ENCODE results near the gene PANK3. TPM values are rescaled to one million over a fixed set of nuclear protein-coding genes. Genes with fewer than 3 reads are reported as not detected.

PANK3 gene
- total RNA-seq, 1 experiment from 2014 or later: 82.6 TPM

- no peaks in the 10 kb centered on the region for H3K9me3 Mint-ChIP-seq
- H3K4ac ChIP-seq (ENCODE audit: low read depth, low read length): no peak overlapping the region
Measured at GRCh38 chr5:168598639-168599038, 19.5 kb upstream of the PANK3 start.

More at GRCh38 chr5:168598639-168599038, 19.5 kb upstream of the PANK3 start:
- Histone ChIP-seq H3K27ac (ENCODE audit: insufficient read length, low read depth, low read length) (no peak overlapping the region), H3K56ac (ENCODE audit: insufficient read length, low read depth, low read length) (no peak overlapping the region), H3K14ac (ENCODE audit: insufficient read depth, low read length) (no peak overlapping the region), H2BK12ac (ENCODE audit: insufficient read length, low read depth, low read length) (no peak overlapping the region), H3K4me2 (ENCODE audit: insufficient read depth, insufficient read length, low read length) (no peak overlapping the region), H2AK5ac (ENCODE audit: insufficient read length, low read length) (no peak overlapping the region), H3K9ac (ENCODE audit: extremely low read depth, insufficient read length, low read length) (no peak overlapping the region), H2BK120ac (ENCODE audit: low read depth, low read length, poor library complexity, severe bottlenecking) (no peak overlapping the region), H4K20me1 (ENCODE audit: control insufficient read depth, insufficient read depth, insufficient read length) (no peaks in the 10 kb centered on the region), H2BK20ac (ENCODE audit: low read depth, low read length, poor library complexity, severe bottlenecking) (no peak overlapping the region), H2BK15ac (ENCODE audit: low read depth, low read length) (no peak overlapping the region), H4K91ac (ENCODE audit: insufficient read length, low read depth, low read length) (no peak overlapping the region), H2AFZ (ENCODE audit: low read length) (no peak overlapping the region), H3K23me2 (ENCODE audit: insufficient read length, low read depth, low read length, poor library complexity, severe bottlenecking) (no peaks in the 10 kb centered on the region), H3K79me1 (ENCODE audit: insufficient read depth, low read depth, low read length, poor library complexity, severe bottlenecking) (no peaks in the 10 kb centered on the region), H3K4me1 (ENCODE audit: insufficient read depth, low read length) (no peaks in the 10 kb centered on the region; the same call in 1 of the 2 replicates), H4K8ac (replicated peaks; ENCODE audit: insufficient read length, low read depth, low read length) (no peak overlapping the region), H3K18ac (ENCODE audit: insufficient read length, low read depth, low read length) (no peak overlapping the region), H3K9me3 (ENCODE audit: control insufficient read depth, low read depth, low read length) (no peaks in the 10 kb centered on the region), H3T11ph (ENCODE audit: low read length) (no peak overlapping the region), H2BK5ac (ENCODE audit: insufficient read length, low read length) (no peak overlapping the region), H3K27me3 (ENCODE audit: insufficient read depth, low read length) (no peaks in the 10 kb centered on the region), H3K79me2 (ENCODE audit: insufficient read depth, low read length) (no peaks in the 10 kb centered on the region), H4K5ac (ENCODE audit: insufficient read length, low read depth, low read length) (no peak overlapping the region), H3K23ac (ENCODE audit: insufficient read length, low read depth, low read length) (no peak overlapping the region)
- Mint-ChIP-seq H3K4me1 (peaks cover 6 to 8% of the 10 kb centered on the region in 2 experiments), H3K4me3 (no peak overlapping the region), H3K27ac (no peak overlapping the region), H3K27me3 (ENCODE audit: low read depth) (peaks cover 46% of the 10 kb centered on the region), H3K36me3 (ENCODE audit: insufficient read depth in 1 of 3, low read depth in 3 of 3) (no peaks in the 10 kb centered on the region)
- WGBS (ENCODE audit: extremely low coverage, insufficient read length, low lambda C conversion rate): no CpG with 5 or more reads among the region's 3 CpGs
- TF ChIP-seq, protein P1, sequence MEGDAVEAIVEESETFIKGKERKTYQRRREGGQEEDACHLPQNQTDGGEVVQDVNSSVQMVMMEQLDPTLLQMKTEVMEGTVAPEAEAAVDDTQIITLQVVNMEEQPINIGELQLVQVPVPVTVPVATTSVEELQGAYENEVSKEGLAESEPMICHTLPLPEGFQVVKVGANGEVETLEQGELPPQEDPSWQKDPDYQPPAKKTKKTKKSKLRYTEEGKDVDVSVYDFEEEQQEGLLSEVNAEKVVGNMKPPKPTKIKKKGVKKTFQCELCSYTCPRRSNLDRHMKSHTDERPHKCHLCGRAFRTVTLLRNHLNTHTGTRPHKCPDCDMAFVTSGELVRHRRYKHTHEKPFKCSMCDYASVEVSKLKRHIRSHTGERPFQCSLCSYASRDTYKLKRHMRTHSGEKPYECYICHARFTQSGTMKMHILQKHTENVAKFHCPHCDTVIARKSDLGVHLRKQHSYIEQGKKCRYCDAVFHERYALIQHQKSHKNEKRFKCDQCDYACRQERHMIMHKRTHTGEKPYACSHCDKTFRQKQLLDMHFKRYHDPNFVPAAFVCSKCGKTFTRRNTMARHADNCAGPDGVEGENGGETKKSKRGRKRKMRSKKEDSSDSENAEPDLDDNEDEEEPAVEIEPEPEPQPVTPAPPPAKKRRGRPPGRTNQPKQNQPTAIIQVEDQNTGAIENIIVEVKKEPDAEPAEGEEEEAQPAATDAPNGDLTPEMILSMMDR (conservative IDR thresholded peaks at IDR 0.05): no peak
- DNase-seq: no peak
